ENCODE data around the gene MALRD1.

MALRD1 gene

DNA sequence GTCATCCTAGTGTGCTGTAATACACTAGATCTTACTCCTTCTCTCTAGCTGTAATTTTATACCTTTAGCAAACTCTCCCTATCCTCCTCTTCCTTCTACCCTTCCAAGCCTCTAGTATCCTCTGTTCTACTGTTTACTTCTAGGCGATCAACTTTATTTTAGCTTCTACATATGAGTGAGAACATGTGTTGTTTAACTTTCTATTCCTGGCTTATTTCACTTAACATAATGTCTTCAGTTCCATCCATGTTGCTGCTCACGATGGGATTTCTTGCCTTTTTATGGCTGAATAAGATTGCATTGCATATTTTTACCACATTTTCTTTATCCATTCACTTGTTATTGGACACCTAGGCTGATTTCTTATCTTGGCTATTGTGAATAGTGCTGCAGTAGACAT, 318.6 kb downstream of the MALRD1 start:
- no peak for DNase-seq (ENCODE audit: low read depth in 2 of 2)

DNA sequence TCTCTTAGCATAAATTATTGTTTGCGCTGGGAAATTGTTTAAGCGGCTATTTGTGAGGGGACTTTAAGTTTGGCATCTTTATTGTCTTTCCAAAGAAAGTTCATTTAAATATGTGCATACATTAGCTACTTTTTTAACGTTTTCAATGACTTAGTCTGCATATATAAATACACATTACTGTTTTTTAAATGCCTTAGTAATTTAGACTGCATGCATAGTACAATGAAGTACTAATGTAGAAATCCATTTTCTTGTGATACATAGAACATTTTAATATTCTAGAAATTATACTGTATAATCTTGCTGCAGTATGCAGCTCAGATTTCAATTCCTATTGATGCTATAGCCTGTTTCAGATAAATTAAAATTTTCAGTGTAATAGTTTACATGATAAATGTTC, 325.4 kb downstream of the MALRD1 start:
- DNase-seq (ENCODE audit: low read depth in 2 of 2): no peak

DNA sequence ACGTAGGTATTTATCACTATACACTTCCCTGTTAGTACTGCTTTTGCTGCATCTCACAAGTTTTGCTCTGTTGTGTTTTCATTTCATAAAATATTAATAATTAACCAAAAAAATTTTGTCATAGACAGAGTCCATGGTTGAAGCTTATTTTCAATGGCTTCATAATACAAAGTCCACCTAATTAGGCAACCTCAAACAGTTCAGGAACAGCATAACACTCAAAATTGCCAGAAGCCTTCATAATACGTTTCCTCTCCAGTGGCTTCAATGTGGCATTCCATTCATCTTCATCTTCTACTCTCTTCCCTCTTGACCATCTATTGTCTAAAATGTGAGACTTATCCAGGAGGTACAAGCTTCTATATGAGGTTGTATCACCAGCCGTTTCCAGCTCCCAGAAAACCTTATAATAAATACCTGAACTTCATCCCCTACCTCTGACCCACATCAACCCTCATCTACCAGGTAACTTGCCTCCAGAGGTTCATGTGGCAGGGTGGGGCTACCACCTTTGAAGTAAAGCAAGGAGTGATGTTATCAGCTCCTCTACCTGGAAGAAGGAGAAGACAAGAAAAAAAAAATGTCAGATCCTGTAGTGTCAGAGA, 337.3 kb downstream of the MALRD1 start:
- no peak for DNase-seq (ENCODE audit: low read depth in 2 of 2)

DNA sequence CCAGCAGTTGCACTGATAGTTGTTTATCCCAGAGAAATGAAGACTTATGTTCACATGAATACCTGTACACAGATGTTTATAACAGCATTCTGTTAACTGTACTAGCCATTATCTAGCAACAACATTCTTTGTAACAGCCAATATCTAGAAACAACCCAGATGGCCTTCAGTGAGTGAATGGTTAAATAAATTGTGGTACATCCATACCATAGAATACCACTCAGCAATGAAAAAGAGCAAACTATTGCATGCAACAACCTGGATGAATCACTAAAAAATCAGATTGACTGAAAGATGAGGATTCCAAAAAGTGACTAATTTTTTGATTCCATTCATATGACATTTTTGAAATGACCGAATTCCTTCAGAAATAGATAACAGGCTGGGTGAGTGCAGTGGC, 360.3 kb downstream of the MALRD1 start:
- DNase-seq (ENCODE audit: low read depth in 2 of 2): no peak

DNA sequence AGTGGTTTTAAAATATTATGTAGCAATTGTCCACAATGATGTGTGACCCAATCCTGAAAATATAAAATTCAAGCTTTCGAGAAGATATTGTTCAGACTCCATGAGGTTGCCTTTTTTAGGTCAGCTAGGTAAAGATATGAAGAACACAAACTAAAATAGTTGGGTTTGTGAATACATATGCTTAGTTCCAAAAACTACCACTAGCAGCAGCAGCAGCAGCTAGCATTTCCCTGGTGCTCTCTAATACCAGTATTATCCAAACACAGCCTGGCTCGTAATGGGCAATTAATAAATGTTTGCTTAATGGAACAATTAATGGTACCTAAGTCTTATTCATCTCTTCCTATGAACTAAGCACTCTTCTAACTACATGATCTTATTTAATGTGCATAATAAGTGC, 362.5 kb downstream of the MALRD1 start:
- DNase-seq (ENCODE audit: low read depth in 2 of 2): no peak

DNA sequence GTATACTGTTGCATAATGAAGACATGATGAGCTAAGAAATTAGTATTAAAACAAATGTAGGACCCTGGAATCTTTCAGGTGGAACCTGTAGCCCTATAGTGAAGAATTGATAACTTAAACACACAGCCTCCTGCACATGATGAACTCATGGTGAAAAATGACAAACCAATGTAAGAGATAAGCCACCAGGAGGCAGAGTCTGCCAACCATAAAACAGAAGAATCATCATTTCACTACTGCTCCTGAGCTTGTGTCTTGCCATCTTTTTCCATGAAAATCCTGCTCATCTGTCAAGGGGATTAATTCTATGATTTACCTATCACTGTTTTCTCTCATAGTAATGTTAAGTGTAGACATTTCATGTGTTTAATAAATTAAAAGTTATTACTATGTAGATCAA, 363.9 kb downstream of the MALRD1 start:
- DNase-seq (ENCODE audit: low read depth in 2 of 2): no peak

- no peak for DNase-seq (ENCODE audit: low read depth in 2 of 2)
Observed at GRCh38 chr10:19416164-19416563, 367.6 kb downstream of the MALRD1 start.

GRCh38 chr10:19417740-19418139, 369.1 kb downstream of the MALRD1 start:
- no peak for DNase-seq (ENCODE audit: low read depth in 2 of 2)

- no peak for DNase-seq (ENCODE audit: low read depth in 2 of 2)
Observed at GRCh38 chr10:19421674-19422073, 373.1 kb downstream of the MALRD1 start.

GRCh38 chr10:19426034-19426433, 377.4 kb downstream of the MALRD1 start:
- DNase-seq (ENCODE audit: low read depth in 2 of 2): no peak

DNA sequence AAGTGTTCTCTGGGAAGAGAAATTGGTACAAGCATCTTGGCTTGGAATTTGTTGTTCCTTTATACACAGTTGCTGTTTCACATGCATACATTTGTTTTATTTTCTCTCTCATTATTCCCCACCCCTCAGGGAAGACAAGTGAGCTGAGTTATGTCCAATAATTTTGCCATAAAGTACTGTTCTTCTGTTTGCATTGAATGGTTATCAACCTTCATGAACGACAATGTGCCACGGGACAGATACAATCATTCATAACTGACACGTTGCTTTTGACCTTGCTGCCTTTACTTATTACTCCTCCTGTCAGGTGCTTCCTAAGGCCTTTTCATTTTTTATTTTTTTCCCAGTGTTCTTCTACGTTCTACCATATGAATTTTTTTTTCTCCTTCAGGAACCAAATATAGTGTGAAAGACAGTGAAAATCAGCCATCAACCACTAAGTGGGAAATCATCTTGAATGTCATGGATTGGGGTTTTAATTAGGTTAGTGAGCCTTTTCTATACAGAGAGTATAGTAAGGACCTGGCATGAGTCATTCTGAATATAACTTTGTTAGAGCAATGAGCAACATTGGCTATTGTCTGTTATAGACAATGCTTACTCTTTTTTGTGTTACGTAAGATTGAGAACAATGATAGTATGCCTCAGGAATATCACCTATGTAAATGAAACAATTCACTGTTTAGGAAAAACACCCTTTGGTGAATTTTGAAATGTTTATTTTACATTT, 383.2 kb downstream of the MALRD1 start:
- DNase-seq (ENCODE audit: low read depth in 2 of 2): no peak

DNA sequence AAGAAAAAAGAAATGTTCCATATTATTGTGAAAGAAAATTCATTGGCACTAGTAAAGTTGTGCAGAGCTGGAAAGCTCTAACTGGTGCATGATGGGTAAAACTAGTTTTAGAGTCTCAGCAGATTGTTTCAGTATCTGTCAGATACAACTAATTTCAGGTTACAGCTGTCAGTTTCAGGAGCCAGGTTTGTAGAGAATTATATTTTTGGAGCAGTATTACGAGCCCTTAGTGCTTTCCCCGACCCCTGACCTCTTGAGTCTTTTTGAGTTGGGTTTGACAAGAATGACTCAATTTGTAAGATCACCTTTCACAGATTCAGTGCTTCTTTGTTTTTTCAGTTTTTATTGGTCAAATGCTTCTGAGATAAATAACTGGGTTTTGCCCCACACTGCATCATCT, 401.3 kb downstream of the MALRD1 start:
- DNase-seq (ENCODE audit: low read depth in 2 of 2): no peak

DNA sequence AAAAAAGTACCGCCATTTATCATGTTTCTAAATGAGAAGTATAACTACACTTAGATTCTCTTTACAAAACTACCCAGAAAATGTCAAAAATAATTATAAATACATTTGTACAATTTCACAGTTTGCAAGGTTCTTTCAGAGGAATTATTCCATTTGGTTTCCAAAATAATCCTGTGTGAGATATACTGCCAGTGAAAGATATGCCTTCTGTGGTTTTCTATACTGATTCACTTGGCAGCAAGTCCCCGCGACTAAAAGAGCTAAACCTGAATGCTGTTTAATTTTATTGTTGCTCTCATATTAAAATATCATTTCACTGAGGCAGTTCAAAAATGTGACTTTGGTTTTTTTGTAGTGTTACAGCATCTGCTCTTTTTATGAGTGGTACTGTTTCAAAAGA, 402.8 kb downstream of the MALRD1 start:
- DNase-seq (ENCODE audit: low read depth in 2 of 2): no peak

- DNase-seq (ENCODE audit: low read depth in 2 of 2): no peak
Observed at GRCh38 chr10:19451937-19452336, 403.3 kb downstream of the MALRD1 start.

- DNase-seq (ENCODE audit: low read depth in 2 of 2): no peak
Observed at GRCh38 chr10:19453967-19454366, 405.4 kb downstream of the MALRD1 start.

DNA sequence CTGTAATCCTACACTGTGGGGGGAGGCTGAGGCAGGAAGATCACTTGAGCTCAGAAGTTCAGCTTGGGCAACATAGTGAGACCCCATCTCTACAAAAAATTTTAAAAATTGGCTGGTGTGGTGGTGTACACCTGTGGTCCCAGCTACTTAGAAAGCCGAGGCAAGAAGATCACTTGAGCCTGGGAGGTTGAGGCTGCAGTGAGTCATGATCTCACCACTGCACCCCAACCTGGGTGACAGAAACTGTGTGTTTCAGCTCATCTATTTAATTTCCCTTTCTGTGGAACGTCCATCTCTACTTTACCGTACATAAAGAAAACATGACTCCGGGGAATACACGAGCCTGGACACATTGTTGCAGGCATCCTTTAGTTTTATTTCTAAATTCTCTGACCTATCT, 413.0 kb downstream of the MALRD1 start:
- no peak for DNase-seq (ENCODE audit: low read depth in 2 of 2)

- DNase-seq (ENCODE audit: low read depth in 2 of 2): no peak
Observed at GRCh38 chr10:19466709-19467108, 418.1 kb downstream of the MALRD1 start.

DNA sequence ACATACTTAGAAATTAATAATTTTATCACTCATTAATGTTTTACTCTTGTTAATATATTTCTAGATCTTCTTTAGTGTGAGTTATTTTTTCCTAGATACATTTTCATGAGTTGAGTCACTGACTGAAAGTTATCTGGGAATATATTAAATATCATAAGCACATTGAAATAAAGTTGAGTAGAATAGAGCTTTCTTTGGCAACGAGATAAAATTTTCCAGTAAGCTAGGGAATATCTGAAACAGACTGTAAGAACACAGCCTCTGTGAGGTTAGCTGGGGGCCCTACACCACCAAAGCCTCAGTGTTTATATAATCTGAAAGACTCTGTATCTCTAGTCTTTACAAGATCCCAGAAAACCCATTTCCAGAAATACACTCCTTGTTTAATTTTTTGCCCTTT, 419.8 kb downstream of the MALRD1 start:
- DNase-seq (ENCODE audit: low read depth in 2 of 2): no peak

- DNase-seq (ENCODE audit: low read depth in 2 of 2): no peak
Observed at GRCh38 chr10:19469521-19469920, 420.9 kb downstream of the MALRD1 start.

- DNase-seq (ENCODE audit: low read depth in 2 of 2): no peak
Observed at GRCh38 chr10:19479854-19480253, 431.3 kb downstream of the MALRD1 start.

GRCh38 chr10:19480353-19480752, 431.8 kb downstream of the MALRD1 start:
- no peak for DNase-seq (ENCODE audit: low read depth in 2 of 2)

DNA sequence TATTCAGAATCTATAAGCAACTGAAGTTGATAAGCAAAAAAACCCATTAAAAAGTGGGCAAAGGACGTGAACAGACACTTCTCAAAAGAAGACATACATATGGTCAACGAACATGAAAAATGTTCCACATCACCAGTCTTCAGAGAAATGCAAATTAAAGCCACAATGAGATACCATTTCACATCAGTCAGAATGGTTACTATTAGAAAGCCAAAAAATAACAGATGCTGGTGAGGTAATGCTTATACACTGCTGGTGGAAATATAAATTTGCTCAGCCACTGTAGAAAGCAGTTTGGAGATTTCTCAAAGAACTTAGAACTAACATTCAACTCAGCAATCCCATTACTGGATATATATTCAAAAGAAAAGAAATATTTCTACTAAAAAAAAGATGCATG, 434.8 kb downstream of the MALRD1 start:
- DNase-seq (ENCODE audit: low read depth in 2 of 2): no peak

DNA sequence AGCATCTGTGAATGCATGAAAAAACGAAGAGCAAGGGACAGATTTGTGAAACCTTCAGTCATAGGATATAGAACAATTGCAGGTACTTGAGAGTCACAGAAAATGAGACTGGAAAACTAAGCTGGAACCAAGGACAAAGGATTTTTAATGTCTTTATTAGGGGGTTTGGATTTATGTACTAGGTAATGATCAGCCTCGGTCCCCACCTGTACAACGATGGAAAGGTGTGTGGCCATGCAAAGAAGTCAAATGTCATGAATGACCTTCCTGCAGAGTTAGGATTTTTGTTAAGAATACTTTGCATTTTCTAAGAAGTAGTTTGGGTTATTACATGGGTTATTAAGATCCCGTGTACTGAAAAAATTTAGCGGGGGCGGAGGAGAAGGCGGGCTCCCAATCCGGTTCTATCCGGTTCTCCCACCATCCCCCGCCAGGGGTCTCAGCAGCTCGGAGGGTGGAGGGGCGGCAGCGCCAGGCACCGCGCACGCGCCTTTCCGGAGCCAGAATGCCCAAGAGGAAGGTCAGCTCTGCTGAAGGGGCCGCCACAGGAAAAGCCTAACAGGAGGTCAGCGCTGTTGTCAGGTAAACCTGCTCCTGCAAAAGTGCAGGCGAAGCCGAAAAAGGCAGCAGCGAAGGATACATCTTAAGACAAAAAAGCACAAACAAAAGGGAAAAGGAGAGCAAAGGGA, 440.1 kb downstream of the MALRD1 start:
- no peak for DNase-seq (ENCODE audit: low read depth in 2 of 2)
